ENCODE measurements around the gene SH2B3.

- no peak for TF ChIP-seq CTCF (conservative IDR thresholded peaks at IDR 0.05)
- TF ChIP-seq ZFX (IDR thresholded peaks at IDR 0.05) = no peak
These were observed 12.3 kb downstream of the SH2B3 start for GRCh38 chr12:111417784-111418593.
